ENCODE data around the gene GRIN2A. TPM values are rescaled to one million over a fixed set of nuclear protein-coding genes. Genes with fewer than 3 reads are reported as not detected.

The GRIN2A gene
- total RNA-seq, 1 donor from 2014 or later, result 7.8 TPM

- no peak overlapping the region for H3K27ac ChIP-seq
- TF ChIP-seq CTCF (IDR thresholded peaks at IDR 0.05), result no peak
- H3K4me1 ChIP-seq, result no peaks in the 10 kb centered on the region
- no peaks in the 10 kb centered on the region for H3K36me3 ChIP-seq
- no peaks in the 10 kb centered on the region for H3K9me3 ChIP-seq
- intact Hi-C loops (cut with DNase I), result no loop called here
- no peaks in the 10 kb centered on the region for H3K27me3 ChIP-seq
- no peak for DNase-seq (ENCODE audit: low spot score in 2 of 2)
- no peak overlapping the region for H3K4me3 ChIP-seq
These were observed 409.6 kb downstream of the GRIN2A start for GRCh38 chr16:9772526-9773225.

DNA sequence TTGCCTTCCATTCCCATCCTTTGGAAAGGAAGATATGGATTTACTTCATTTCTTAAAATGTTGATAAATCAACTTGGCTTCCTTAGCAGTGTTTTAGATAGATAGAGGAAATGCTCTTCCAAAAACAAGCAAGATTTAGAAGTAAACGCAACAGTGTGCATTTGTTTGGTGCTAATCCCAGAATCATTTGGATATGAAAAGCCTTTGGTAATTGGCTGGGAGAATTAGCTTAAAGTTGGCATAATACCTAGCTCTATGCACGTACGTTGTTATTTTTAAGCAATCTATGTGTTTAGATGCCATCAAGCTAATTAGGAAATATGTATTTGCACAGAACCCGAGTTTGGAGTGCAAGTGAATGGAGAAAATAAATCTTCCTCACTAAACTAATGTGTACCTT is 415.3 kb downstream of the GRIN2A start:
- no peak for TF ChIP-seq CTCF (IDR thresholded peaks at IDR 0.05)
- Histone ChIP-seq H3K4me1 (no peaks in the 10 kb centered on the region), H3K9me3 (no peaks in the 10 kb centered on the region), H3K27me3 (no peaks in the 10 kb centered on the region), H3K27ac (no peak overlapping the region), H3K4me3 (no peak overlapping the region), H3K36me3 (no peaks in the 10 kb centered on the region)
- no peak for DNase-seq (ENCODE audit: low spot score in 2 of 2)
- intact Hi-C loops (cut with DNase I), result no loop called here

DNA sequence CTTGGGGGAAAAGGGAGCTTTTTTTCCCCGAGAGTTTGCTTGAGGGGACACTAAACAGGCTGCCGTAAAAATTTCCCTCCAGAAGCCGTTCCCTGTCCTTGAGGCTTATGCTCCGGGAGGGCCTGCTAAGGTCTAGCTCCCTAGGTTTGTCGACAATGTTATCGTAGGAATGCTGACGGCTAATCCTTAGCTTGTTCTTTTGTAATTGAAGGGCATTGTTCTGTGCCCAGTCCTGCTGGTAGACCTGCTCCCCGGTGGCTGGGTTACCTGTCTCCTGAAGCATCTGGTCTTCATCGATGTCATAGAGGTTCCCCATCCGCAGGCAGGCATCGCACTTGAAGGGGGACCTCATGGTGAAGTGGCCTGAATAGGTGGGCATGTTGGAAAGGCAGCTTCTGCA is 418.7 kb downstream of the GRIN2A start:
- intact Hi-C loops (cut with DNase I), result no loop called here
- H3K4me1 ChIP-seq, result no peaks in the 10 kb centered on the region
- H3K27me3 ChIP-seq, result no peaks in the 10 kb centered on the region
- no peaks in the 10 kb centered on the region for H3K36me3 ChIP-seq
- no peak overlapping the region for H3K4me3 ChIP-seq
- no peak overlapping the region for H3K27ac ChIP-seq
- TF ChIP-seq CTCF (IDR thresholded peaks at IDR 0.05), result no peak
- no peak for DNase-seq (ENCODE audit: low spot score in 2 of 2)
- H3K9me3 ChIP-seq, result no peaks in the 10 kb centered on the region

DNA sequence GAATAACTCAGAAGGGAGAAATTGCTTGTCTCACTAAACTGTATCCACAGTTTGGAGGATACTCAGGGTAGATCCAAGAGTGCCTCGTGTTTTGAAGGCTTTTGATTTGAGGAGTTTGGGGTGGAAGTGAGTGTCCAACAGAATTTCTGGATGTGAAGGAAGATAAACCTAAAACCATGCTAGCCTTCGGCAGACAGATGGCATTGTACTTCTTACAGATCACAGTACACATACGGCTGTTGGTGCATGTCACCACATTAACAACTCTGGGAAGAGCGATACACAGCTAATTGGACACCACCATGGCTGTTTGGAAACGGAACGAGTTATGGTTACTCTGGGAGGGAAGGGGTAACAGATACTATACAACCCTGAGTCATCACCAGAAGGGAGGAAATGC is 420.4 kb downstream of the GRIN2A start:
- DNase-seq (ENCODE audit: low spot score in 2 of 2), result no peak
- no peak overlapping the region for H3K4me3 ChIP-seq
- no peak overlapping the region for H3K27ac ChIP-seq
- intact Hi-C loops (cut with DNase I), result no loop called here
- H3K27me3 ChIP-seq, result no peaks in the 10 kb centered on the region
- H3K36me3 ChIP-seq, result no peaks in the 10 kb centered on the region
- TF ChIP-seq CTCF (IDR thresholded peaks at IDR 0.05), result no peak
- no peaks in the 10 kb centered on the region for H3K4me1 ChIP-seq
- no peaks in the 10 kb centered on the region for H3K9me3 ChIP-seq

GRCh38 chr16:9757687-9758086 is 424.5 kb downstream of the GRIN2A start:
- TF ChIP-seq CTCF (IDR thresholded peaks at IDR 0.05), result no peak
- intact Hi-C loops (cut with DNase I), result no loop called here
- H3K4me1 ChIP-seq, result no peaks in the 10 kb centered on the region

GRCh38 chr16:9756434-9756833 is 425.8 kb downstream of the GRIN2A start:
- H3K4me3 ChIP-seq, result no peak overlapping the region
- H3K36me3 ChIP-seq, result no peaks in the 10 kb centered on the region
- intact Hi-C loops (cut with DNase I), result no loop called here
- no peak for TF ChIP-seq CTCF (IDR thresholded peaks at IDR 0.05)
- no peak overlapping the region for H3K27ac ChIP-seq
- no peaks in the 10 kb centered on the region for H3K4me1 ChIP-seq
- no peaks in the 10 kb centered on the region for H3K9me3 ChIP-seq
- no peaks in the 10 kb centered on the region for H3K27me3 ChIP-seq
- DNase-seq (ENCODE audit: low spot score in 2 of 2), result no peak

More at GRCh38 chr16:9757687-9758086, 424.5 kb downstream of the GRIN2A start:
- H3K36me3 ChIP-seq, result no peaks in the 10 kb centered on the region
- no peaks in the 10 kb centered on the region for H3K27me3 ChIP-seq
- no peak overlapping the region for H3K27ac ChIP-seq
- no peak for DNase-seq (ENCODE audit: low spot score in 2 of 2)
- H3K9me3 ChIP-seq, result no peaks in the 10 kb centered on the region
- H3K4me3 ChIP-seq, result no peak overlapping the region
